Activated CD4-positive, alpha-beta T cell treated with anti-CD3 and anti-CD28 coated beads, Interleukin-2, amount 50 U/mL, for 4 hours (primary cell): ENCODE results near the gene RPS8.
"Not testable (repeated sequence)": the region's sequence is repeated elsewhere in the genome, so short reads cannot be mapped to it uniquely, and the experiment has no call there.

Source experiments
- DNase-seq, 2 experiments: peaks; one replicate each; pipeline ENCODE4 v3.0.0-alpha.2; 2020

The RPS8 gene

GRCh38 chr1:44783697-44784093 lies 8.4 kb downstream of the RPS8 start:
- no peak for DNase-seq

GRCh38 chr1:44784094-44785028 lies 9.0 kb downstream of the RPS8 start:
- no peak for DNase-seq

- DNase-seq: no peak
These were observed 9.7 kb downstream of the RPS8 start for GRCh38 chr1:44785029-44785380.

GRCh38 chr1:44785501-44786137 lies 10.3 kb downstream of the RPS8 start:
- DNase-seq: no peak

GRCh38 chr1:44786138-44786840 lies 10.9 kb downstream of the RPS8 start:
- DNase-seq: peak; percentile 74

GRCh38 chr1:44786841-44787426 lies 11.6 kb downstream of the RPS8 start:
- DNase-seq: no peak

GRCh38 chr1:44787506-44787905 lies 12.2 kb downstream of the RPS8 start:
- no peak for DNase-seq

- no peak for DNase-seq
These were observed 12.9 kb downstream of the RPS8 start, which contains the start of gene BEST4 for GRCh38 chr1:44788120-44788860. Gene BEST4, minus strand, starts transcription at chr1:44788170. Its CDS starts 465 bp downstream, at chr1:44787705.

- no peak for DNase-seq
These were observed 15.8 kb downstream of the RPS8 start for GRCh38 chr1:44790968-44791801.

- DNase-seq: no peak
These were observed 17.6 kb downstream of the RPS8 start for GRCh38 chr1:44792736-44793502.

- not testable (repeated sequence) for DNase-seq
These were observed 22.5 kb downstream of the RPS8 start for GRCh38 chr1:44797886-44798285.

GRCh38 chr1:44798481-44799365 lies 23.4 kb downstream of the RPS8 start:
- DNase-seq: no peak

GRCh38 chr1:44799770-44800584 lies 24.6 kb downstream of the RPS8 start, which contains the start of gene PLK3:
Gene PLK3, plus strand, starts transcription at chr1:44800377. Its CDS starts 87 bp downstream, at chr1:44800464.
- DNase-seq: peak; percentile 98

- DNase-seq: peak in 1 of 2 experiments; percentile 39
These were observed 26.4 kb downstream of the RPS8 start for GRCh38 chr1:44801491-44802305.

GRCh38 chr1:44802306-44803061 lies 27.1 kb downstream of the RPS8 start:
- no peak for DNase-seq

GRCh38 chr1:44803062-44803311 lies 27.6 kb downstream of the RPS8 start:
- DNase-seq: no peak
